Astrocyte of the cerebellum (primary cell): ENCODE results near the gene CCM2.

Experiments used
- DNase-seq: peaks from one replicate; pipeline ENCODE4 v3.0.0-alpha.2; 2011; ENCODE audit warnings: low read depth
- H3K4me3 ChIP-seq: 2 replicates; pipeline ENCODE4 v1.5.1; 2011; ENCODE audit warnings: mild to moderate bottlenecking, low read depth, low read length, moderate library complexity
- in situ Hi-C: cut with HindIII; loops from 2 replicates; pipeline ENCODE4 v1.10.0; 2017; ENCODE audit warnings: low sequenced_read_pairs
- TF ChIP-seq, protein P1 (sequence below): IDR thresholded peaks from 2 replicates; pipeline ENCODE4 v1.5.1; 2012; ENCODE audit warnings: low read length, low read depth, moderate library complexity, mild to moderate bottlenecking; ENCODE audit errors: missing control alignments

Gene CCM2

DNA sequence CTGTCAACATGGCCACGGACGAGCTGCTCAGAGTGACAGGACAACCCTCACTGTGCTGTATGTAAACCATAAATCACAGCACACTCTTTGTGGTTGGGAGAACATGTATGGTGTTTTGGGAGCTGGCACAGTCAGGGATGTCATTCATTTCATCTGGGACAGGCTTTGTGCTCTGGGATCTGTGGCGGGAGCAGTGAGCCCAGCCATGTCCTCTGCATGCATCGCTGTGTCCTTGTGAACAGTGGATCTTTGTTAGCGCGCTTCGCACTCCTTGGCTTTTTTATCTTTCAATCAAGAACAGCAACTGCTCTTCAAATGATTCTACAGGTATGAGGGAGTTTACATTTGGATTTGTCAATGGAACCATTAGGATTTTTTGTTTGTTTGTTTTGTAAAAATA is 7.1 kb downstream of the CCM2 start:
- TF ChIP-seq, protein P1, sequence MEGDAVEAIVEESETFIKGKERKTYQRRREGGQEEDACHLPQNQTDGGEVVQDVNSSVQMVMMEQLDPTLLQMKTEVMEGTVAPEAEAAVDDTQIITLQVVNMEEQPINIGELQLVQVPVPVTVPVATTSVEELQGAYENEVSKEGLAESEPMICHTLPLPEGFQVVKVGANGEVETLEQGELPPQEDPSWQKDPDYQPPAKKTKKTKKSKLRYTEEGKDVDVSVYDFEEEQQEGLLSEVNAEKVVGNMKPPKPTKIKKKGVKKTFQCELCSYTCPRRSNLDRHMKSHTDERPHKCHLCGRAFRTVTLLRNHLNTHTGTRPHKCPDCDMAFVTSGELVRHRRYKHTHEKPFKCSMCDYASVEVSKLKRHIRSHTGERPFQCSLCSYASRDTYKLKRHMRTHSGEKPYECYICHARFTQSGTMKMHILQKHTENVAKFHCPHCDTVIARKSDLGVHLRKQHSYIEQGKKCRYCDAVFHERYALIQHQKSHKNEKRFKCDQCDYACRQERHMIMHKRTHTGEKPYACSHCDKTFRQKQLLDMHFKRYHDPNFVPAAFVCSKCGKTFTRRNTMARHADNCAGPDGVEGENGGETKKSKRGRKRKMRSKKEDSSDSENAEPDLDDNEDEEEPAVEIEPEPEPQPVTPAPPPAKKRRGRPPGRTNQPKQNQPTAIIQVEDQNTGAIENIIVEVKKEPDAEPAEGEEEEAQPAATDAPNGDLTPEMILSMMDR: no peak
- DNase-seq: no peak
- in situ Hi-C loops: no loop called here
- H3K4me3 ChIP-seq: no peak overlapping the region

DNA sequence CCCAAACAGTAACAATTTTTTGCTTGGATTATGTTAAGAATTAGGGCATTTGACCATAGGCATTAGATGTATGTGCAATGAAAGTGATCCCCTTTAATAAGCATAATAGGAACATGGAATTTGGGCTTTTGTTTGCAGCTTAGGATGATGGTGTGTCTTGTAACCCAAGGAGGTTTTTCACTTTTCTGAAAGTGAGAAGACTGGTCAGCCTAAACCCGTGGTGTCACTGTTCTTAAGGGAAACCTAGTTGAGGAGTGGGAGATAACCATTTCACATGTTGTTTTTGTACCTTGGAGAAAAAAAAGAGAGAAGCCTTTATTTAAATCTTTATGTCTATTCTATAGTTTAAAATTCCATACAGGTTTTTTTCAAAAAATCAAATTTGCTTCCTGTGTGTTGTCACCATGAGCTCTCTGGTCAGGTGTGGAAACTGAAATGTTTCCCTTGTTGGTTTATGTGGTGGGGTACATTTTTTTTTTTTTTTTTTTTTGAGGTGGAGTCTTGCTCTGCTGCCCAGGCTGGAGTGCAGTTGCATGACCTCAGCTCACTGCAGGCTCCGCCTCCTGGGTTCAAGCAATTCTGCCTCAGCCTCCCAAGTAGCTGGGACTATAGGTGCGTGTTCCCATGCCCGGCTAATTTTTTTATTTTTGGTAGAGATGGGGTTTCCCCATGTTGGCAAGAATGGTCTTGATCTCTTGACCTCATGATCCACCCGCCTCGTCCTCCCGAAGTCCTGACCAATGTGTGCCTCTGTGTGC is 7.7 kb downstream of the CCM2 start:
- in situ Hi-C loops: no loop called here
- no peak overlapping the region for H3K4me3 ChIP-seq
- no peak for DNase-seq
- TF ChIP-seq, protein P1: no peak

DNA sequence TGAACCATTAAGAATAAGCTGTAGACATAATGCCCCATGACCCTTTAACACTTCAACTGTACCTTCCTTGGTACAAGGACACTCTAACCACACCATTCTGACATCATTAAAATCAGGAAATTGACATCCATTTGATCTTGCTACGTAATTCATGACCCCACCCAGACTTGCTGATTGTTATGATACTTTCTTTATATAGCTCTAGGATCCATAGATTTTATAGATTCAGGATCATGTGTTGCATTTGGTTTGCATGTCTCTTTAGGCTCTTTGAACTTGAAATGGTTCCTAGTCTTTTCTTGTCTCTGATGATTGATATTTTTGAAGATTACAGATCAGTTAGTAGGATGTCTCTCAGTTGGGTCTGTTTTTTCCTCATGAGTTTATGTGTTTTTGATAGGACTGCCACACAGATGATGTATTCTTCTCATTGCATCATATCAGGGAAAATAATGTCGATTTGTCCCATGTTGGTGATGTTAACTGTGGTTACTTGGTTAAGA is 13.5 kb downstream of the CCM2 start:
- H3K4me3 ChIP-seq: no peak overlapping the region
- no peak for DNase-seq
- in situ Hi-C loops: no loop called here
- TF ChIP-seq, protein P1: no peak

DNA sequence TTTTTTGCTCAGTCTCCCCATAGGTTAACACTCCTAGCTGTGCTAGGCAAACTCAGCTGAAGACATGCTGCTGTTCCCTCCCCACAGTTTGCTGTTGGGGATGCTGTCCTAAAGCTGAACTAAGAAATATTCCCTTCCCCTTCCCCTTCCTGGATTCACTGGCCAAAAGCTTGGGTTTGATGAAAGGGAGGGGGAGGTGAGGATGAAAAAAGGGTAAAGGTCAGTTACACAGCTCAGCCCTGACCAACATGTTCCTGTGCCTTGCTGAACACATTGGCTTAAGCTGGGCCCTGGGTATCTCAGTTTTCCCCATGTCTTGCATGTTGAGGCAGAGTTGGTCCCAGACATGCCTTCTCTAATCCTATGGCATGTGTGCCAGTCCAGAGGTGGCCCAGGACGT is 15.3 kb downstream of the CCM2 start:
- in situ Hi-C loops: no loop called here
- TF ChIP-seq, protein P1: no peak
- no peak for DNase-seq

DNA sequence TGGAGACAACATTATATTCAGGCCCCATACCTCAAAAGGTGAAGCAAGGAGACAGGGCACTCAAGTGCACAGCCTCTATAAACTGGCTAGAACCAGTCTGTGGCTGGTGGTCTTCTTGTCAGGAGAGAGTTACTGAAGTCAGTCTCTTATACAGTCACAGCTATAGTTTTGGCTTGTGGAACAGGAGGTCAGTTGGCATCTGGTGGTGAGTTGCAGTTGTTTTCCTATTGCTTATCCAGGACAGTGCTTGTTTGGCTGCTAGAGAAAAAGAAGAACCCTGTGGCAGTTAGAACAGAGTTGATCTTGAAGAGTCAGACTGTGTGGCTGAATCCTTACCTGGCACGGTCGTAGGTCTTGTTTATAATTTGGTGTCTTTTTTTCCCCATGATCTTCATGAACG is 17.3 kb downstream of the CCM2 start:
- in situ Hi-C loops: no loop called here
- TF ChIP-seq, protein P1: no peak
- H3K4me3 ChIP-seq: no peak overlapping the region
- no peak for DNase-seq

More for the DNA sequence above, 15.3 kb downstream of the CCM2 start:
- H3K4me3 ChIP-seq: no peak overlapping the region

DNA sequence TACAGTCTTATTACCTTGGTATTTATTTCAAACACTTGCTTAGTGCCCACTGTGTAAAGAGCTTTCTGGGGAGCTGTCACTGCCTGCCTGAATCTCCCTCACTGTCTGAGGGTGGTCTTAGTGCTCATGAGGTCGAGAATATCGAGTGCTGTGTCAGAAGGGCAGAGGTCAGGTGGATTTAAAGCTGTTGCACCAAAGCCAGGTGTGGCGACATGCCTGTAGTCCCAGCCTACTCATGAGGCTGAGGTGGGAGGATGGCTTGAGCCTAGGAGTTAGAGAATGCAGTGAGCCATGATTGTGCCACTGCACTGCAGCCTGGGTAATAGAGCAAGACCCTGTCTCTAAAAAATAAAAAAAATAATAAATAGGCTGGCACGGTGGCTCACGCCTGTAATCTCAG is 20.9 kb downstream of the CCM2 start:
- no peak for DNase-seq
- in situ Hi-C loops: no loop called here
- no peak overlapping the region for H3K4me3 ChIP-seq
- TF ChIP-seq, protein P1: no peak
